GM18867 (cell line): Measurements from ENCODE around the gene ACVR1B.
A peak's percentile ranks its signal among the peaks of the same experiment; 100 is the strongest.

Experiments used
- ATAC-seq: cut with Tn5 transposase; IDR thresholded peaks from one replicate; pipeline ENCODE4 v1.9.1; 2021; ENCODE audit warnings: mild to moderate bottlenecking, moderate library complexity; ENCODE audit not compliant: unreplicated experiment

Gene ACVR1B

DNA sequence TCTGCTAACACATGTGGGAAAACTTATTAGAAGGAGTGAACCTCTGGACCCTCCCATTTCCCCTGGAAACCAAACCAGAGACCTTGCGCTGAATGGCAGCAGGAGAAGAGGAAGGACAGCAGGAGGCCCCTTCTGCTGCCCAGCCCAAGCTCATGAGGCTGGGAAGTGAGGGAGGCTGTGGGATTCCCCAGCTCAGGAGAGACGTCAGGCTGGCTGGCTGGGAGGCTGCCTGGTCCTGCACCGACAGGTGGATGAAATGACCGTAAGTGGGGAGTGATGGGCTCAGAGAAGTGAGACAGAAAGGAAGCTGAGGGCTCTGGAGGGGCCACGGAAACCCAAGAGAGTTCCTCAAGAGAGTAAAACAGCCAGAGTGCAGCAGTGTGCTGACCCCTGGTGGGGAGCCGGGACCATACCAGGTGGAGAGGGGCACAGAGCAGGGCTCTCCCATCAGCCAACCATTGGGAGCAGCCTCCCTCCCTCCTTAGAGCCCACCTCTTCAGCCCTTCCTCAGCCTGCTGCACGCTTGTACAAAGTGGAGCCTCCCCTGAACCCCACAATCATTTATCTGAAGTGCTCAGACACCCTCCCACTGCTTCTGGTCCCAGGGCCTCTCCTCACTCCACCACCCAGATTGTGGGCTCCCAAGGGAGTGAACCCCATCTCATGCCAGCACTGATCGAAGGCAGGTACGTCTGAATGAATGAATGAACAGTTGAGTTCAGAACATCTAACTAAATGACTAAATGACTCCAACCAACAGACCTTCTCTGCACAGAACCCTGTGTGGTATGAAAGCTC lies 69.2 kb downstream of the ACVR1B start:
- ATAC-seq = no peak

DNA sequence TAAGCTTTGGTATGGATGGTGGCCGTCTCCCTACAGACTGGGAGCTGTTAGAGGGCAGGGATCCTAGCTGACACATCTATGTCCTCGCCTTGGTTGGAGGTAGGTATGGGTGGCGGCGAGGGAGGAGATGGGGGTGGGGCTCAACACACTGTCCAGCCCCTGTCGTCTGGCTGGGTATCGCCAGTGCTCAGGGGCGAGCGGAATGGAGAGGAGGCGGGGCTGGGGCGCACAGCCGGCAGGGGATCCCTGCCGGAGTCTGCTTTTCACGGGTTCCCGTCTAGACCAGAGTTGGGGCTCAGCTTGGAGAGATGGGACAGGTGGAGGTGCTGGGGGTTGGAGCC lies 71.3 kb downstream of the ACVR1B start:
- ATAC-seq = no peak

DNA sequence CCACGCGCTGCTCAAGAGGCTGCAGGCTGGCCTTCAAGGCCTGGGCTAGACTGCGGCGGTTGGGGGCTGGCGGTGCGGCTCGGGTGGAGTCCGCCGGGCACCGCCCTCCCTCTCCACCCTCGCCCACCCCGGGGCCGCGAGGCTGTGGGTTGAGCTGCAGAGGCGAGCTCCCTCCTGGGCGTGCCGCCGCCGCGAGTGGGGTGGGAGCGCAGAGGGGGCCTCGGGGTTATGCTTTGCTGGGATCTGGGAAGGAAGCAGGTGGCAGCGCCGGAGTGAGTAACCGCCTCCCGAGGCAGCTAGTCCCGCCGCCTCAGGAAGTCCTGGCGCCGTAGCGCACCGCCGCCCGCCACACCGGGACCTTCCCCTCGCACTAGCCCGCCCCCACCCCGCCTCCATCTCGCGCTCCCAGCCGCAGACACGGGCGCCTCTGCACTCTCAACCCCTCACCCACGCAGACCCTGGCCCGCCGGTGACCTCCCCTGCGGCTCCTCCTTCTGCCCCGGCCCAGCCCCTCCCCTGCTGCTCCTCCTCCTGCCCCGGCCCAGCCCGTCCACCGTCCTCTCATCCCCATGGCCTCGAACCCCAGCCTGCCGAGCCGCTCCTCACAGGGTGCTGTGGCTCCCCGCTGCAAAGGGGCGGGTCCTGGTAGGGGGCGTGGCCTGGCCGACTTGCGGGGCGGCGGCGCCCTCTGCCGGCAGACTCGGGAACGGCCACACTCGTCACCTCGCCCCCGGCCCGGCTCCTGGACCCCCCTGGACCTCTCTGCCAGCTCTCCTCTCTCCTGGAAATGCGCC lies 71.9 kb downstream of the ACVR1B start:
- peak; percentile 48 for ATAC-seq

DNA sequence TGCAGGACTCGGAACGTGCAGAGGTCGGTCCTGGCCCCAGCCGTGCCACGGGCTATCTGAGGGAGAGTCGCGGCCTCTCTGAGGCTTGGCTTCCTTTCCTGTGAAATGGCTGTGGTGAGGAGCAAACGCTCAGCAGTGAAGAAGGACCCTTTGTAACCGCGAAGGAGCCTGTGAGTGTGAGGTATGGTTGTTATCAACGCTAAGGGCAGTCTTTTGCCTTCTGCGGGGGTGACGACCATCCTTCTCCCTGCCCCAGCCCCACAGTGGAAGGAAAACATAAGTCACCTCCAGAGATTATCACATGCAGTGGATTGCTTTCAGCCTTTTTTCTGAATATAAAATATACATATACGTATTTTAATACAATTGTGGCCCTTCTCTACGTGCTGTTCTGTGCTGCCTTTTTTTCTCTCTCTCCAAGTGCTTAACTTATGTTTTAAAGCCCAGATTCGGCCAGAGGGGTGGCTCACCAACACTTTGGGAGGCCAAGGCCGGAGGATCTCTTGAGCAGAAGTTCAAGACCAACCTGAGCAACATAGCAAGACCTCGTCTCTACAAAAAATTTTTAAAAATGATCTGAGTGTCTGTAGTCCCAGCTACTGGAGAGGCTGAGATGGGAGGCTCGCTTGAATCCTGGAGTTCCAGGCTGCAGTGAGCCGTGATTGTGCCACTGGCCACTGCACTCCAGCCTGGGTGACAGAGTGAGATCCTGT lies 72.6 kb downstream of the ACVR1B start:
- ATAC-seq = no peak

DNA sequence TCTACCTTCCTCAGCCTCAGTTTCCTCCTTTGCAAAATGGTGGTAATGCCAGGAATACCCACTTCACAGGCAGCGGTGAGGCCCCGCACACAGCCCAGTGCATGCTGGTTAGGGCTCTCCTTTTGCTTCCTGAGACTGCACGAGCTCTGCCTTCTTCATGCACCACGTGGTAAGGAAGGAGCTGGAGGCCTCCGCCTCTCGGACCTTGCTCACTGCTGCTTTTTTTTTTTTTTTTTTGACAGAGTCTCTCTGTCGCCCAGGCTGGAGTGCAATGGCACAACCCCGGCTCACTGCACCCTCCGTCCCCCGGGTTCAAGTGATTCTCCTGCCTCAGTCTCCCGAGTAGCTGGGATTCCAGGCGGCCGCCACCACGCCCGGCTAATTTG lies 73.3 kb downstream of the ACVR1B start:
- ATAC-seq = no peak

DNA sequence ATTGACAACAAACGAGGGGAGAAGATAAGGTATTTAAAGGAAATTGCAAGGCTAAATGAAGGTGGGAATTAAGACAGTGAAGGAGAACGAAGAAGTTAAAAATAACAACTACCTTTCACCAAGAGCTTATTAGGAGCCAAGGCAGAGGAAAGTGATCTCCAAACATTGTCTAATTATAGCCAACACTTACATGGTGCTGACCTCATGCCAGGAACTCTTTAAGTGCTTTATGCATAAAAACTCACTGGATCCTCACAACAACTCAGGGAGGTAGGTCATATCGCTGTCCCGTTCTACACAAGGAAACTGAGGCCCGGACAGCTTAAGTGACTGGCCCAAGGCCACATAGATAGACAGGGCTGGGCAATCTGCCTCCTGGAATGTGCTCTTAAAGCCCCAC lies 74.8 kb downstream of the ACVR1B start:
- ATAC-seq = no peak

DNA sequence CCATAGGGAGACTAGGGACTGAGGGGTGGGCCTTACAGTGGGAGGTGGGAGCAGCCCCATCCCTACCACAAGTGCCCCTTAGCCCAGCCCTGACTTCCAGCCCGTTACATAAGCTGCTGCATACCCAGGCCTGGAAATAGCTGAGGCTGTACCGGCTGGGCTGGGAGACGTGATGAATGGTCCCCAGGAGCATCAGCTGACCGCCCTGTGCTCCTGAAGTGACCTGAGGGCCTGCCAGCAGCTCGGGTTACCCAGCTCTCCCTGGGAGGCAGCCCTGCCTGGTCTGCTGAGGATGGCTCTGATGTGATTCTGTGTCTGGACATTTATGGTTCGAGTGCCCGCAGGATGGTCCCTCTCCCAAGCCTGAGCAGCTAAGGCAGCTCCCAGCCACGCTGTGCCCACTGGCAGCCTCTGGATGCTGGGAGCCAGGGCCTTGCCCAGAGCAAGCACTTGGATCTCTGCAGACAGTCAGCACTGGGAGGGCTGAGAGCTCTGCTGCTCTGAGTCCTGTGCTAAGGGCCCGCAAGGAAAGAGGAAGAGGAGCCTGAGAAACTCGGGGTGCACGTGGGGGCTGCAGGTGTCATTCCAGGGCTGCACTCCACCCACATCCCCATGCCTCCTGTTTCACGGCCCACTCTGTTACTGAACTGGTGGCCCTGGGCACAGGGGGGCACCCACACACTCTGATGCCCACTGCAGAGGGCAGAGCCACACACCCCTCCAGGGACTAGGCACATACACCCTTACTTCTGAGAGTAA lies 75.8 kb downstream of the ACVR1B start:
- ATAC-seq = no peak

DNA sequence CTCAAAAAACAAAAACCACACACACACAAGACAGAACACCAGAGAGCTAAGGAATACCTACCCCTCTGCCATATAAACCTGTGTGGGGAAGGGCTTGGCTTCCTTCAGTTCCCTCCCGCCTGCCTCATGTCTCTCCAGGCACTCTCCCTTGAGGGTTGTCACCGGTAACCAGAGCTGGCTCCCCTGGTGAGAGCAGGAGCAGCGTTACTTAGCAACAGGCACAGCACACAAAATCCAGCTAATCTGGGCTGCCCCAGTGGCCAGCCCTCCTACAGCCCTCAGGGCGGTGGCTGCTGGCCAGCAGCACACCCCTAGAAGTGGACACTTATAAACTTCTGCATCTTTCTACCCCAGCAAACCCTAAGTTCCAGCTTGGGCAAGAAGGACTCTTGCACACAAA lies 78.2 kb downstream of the ACVR1B start:
- ATAC-seq = no peak

DNA sequence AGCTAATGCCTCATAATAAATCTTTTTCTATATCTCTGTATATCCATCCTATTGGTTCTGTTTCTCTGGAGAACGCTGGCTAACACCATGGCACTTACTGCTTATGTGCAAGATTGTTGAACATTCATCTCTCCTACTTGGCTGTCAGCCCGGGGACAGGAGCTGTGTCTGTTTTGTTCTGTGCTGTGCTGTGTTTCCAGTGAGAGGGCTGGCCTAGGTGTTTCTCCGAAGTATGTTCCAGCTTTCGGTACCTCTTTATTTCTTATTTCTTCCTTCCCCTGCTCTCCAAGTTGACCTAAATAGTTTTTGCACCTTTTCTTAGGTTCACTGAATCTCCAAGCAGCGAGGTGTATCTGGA lies 80.9 kb downstream of the ACVR1B start:
- ATAC-seq = no peak

DNA sequence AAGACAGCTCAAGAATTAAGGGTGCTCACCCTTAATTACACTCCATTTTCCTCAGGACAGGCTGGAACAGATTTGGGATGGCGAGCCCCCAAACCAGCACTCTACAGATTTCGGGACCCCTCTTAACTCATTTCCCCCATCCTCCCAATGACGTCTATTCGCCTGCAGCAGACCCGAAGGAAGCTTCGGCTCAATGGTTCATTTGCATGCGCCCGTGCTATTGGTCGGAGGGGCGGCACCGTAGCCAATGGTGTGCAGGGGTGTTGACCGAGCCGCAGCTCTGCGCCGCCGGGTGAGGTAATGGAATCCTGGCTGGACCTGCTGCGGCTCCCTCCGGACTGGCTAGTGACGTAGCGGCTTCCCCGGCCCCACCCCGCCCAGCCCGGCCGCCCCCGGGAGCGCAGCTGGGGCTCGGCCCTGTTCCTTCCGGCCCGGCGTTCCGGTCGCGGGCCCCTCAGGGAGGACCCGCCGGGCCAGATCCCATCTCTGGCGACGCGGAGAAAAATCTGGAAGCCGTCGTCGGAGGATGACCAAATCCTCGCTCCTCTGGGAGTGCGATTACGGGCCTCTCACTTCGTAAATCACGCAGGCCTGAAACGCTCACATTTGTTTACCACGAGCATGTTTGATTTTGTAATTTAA lies 81.4 kb downstream of the ACVR1B start:
- ATAC-seq = peak; percentile 92

DNA sequence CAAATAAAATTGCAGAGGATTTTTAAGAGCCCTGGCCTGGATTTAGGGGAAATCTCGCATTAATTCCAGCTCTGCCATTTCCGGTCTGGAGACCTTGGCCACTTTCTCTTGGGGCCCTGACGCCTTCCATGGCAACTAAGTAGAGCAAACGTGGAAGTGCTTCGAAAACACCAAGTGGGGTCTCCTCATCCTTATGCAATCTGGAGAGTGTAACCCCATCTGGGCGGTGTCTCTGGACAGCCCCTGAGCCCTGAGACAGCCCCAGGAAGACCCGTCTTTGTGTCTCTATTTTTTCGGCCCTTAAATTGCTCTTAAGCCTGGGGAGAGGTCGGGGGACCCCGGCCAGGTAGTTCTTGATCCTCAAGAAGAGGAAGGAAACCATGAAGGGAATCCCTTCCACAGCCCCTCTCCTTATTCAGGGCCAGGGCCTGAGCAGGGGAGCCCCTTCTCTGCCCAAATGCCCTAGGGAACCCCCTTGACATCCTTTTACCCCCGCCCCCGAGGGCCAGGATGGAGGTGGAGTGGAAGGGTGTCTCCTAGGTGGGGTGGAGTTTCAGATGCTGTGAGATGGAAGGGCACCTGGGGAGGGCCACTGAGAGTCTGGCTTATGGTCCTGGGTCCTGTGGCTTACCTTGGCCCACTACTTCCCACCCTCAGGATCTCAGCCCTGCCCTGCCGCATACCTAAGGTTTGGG lies 82.1 kb downstream of the ACVR1B start:
- ATAC-seq = no peak

DNA sequence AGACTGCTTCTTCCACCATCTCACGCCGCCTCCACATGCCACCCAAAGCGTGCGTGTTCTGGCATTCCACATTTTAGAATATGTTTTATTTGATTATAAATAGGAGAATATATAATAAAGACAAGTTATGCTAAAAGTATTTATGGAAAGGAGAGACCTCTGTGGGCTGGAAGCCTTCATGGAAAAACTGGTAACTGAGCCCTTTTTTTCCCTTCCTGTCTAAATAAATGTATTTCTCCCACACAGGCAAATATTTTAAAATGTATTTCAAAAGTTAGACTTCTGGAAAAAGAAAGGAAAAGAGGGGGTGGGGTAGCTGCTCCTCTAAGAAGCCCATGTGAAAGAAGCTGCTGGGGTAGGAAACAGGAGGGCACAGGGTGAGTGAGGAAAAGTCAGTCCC lies 83.7 kb downstream of the ACVR1B start:
- no peak for ATAC-seq

DNA sequence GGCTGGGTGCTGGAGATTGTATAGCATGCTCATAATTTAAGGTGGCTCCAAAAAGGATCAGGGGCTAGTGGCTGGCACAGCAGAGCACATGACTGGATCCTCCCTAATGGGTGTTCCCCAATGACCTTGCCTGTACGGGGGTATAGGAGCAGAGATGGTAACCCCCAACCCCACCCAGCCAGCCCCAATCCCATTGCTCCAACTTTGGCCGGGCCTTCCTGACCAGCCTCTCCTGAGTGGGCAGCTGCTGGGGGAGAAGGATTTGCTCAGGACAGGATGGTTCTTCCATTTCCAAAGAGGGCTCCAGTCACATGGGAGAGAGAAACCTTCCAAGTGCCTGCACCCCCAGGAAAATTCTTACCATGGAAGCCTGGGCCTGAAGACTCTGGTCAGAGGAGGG lies 84.4 kb downstream of the ACVR1B start:
- no peak for ATAC-seq

DNA sequence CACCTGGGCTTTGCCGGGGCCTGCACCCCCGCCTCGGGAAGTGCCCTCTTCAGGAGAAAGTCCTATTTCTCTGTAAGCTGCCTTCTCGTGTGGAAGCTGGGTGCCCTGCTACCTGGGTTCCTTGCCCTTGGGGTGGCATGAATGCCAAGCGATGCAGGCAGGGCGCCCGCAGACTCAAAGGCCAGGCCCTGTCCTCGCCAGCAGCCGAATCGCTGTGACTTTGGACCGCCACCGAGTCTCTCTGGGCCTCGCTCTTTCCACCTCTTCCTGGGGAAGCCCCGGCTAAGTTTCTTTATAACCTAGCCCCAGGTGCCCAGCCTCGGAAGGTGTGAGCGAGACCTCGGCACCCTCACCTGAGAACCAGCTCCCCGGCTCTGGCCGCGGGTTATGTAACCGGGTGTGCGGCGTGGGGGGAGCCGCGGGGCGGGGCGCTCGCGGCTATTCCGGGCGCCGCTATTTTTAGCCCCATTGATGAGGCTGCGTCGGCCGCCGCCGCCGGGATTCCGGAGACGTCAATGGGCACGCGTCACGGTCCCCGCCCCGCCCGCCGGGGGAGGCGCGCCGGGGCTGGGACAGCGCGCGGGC lies 85.2 kb downstream of the ACVR1B start:
- ATAC-seq = peak; percentile 48

DNA sequence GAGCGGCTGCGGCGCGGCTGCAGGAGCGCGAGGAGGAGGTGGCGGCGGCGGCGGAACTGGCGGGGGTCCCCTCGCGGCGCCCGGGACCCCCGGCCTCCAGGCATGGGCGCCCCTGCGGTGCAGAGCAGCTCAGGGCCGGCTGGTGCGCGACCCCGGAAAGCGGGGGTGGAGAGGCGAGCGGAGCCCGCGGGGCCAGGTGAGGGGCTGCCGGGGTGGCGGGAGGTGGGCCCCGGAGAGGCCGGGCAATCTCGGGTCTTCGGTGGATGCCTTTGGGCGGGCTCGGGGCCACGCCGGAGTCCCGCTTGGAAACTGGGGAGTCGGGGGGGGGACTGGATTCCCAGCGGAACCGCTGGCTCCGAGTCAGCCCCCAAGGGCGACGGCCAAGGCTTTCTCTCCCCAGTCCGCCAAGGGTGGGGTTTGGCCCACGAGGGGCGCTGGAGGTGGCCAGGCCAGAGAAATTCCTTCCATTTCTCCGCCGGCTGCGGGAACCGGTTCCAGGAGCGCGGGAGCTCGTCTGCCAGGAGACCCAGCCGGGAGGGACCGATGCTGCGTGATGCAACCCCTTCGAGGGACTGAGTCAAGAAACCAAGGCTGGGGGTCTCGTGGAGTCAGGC lies 85.9 kb downstream of the ACVR1B start:
- ATAC-seq = no peak

DNA sequence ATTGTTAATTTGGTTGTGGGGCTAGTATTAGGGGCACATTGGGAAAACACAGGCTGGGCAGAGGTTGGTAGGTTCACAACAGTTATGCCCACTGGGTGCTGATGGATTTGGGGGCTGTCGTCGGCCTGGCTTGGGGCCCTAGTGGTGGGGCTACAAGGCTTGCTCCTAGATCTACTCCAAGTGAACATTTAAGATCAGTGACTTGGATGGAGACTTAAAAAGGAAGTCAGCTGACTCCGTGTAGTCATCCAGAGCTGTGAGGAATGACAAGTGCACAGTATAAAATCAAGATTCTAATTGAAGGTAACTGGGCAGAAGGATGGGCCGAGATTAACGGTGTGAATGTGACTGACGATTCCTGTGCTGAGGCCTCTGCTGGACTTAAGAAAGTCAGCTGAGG lies 86.9 kb downstream of the ACVR1B start:
- ATAC-seq = no peak

DNA sequence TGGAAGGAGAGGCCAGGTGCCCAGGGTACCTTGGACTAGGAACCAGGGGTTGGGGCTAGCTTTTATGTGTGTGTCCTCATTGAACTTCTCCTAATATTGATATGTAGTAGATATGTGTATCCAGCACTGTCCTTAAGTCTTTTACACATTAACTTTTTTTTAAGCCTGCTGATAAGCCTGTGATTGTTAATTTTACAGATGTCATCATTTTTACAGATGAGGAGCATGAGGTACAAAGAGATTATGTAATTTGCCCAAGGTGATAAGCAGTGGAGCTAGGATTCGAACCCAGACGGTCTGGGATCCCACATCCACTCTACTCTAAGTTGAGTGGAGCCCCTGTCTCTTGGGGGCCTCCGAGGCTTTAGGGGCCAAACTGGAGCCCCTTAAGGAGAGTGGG lies 89.5 kb downstream of the ACVR1B start:
- no peak for ATAC-seq

DNA sequence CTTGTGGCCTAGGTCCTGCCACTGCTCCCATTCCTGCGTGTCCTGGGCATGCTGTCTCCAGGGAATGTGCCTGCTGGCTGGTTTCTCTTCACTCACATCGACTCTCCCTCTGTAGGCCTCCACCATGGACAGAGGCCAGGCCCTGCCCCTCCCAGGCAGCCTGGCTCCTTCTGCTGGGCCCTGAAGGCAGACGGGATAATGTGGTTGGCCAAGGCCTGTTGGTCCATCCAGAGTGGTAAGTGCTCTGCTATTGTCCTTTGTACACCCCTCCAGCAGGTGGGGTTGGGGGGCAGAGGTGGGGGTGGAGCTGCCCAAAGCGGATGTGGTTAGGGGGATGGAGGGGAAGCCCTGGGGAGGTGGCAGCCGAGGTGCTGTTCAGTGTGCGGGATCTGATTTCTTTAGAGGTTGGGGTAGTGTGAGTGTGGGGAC lies 90.2 kb downstream of the ACVR1B start:
- no peak for ATAC-seq

DNA sequence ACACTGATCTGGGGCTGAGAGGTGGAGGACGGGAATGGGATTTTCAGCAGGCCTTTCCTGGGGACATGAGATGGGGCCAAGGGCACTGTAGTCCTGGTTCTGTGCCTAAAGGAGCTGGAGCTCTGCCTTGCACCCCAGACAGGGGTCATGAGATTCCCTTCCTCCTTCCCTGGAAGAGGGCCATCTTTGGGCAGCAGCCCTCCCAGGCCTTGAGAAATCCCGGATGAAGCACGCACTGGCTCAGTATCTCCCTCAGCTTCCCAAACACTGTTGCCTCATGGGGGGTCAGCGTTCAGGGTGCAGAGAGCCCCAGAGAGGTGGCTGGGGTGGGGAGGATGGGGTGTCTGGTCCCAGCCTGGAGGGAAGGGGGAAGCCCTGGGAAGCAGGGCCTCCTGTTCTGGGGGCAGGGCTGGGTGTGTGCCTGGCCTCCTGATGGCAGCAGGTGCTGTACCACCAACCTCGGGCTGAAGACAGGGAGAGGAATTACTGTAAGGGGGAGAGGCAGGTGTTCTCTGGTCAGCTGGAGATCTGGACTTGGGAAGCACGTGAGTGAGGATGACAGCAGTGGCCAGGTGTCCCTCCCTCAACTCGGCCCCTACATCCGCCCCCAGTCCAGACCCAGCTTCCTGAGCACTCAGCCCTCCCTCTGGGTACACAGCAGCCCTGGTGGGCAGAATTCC lies 91.3 kb downstream of the ACVR1B start:
- no peak for ATAC-seq
